GM12878 (cell line): ENCODE data around the gene PRKN. TPM values are rescaled to one million over a fixed set of nuclear protein-coding genes. Genes with fewer than 3 reads are reported as not detected.
A peak's percentile ranks its signal among the peaks of the same experiment; 100 is the strongest.

Experiments
- ATAC-seq: fragments of 200-7000 bp; cut with Tn5 transposase; 3 replicates; pipeline ENCODE4 v1.9.1; 2020; ENCODE audit warnings: mild to moderate bottlenecking, moderate library complexity
- BruUV-seq: library from RNA; stranded (reverse); fragments of 400-500 nt; replicated peaks from 2 replicates; lab custom pipeline; 2021; lab: Mats Ljungman, UMichigan
- CTCF ChIA-PET: fragments of 300-600 bp; sonication (Branson Sonifier 250); formaldehyde crosslinking; extraction: SDS; loops from one replicate; lab custom pipeline; 2021; ENCODE audit warnings: inconsistent platforms; lab: Yijun Ruan, JAX
- POLR2A ChIA-PET: fragments of 350-600 bp; formaldehyde crosslinking; extraction: SDS; loops from one replicate; lab custom pipeline; 2021; ENCODE audit warnings: inconsistent platforms; lab: Charles Lee
- RAD21 ChIA-PET: fragments of 300-600 bp; sonication (Branson Sonifier 250); formaldehyde crosslinking; loops from one replicate; lab custom pipeline; 2023; ENCODE audit warnings: antibody characterized with exemption; ENCODE audit not compliant: unreplicated experiment; lab: Charles Lee
- SMC1A ChIA-PET: fragments of 300-600 bp; sonication (Branson Sonifier 250); formaldehyde crosslinking; loops from one replicate; lab custom pipeline; 2023; ENCODE audit not compliant: unreplicated experiment, uncharacterized antibody; lab: Charles Lee
- DNase-seq: peaks from one replicate; pipeline ENCODE4 v3.0.0-alpha.2; 2011; ENCODE audit warnings: low read depth, low spot score
- FAIRE-seq: peaks from 3 replicates; lab custom pipeline; 2011; peaks lifted over from hg19 to GRCh38; lab: Jason Lieb, UNC
- H2AFZ ChIP-seq: 2 replicates; pipeline ENCODE4 v1.6.0; 2011; ENCODE audit warnings: low read depth, low read length, control low read depth; ENCODE audit not compliant: control insufficient read depth
- H3K27ac ChIP-seq: 2 replicates; pipeline ENCODE4 v1.5.1; 2011; ENCODE audit warnings: control low read depth; ENCODE audit not compliant: control insufficient read depth, insufficient read depth
- H3K27me3 ChIP-seq, 2 experiments: replicated peaks in 1 of 2; 2 replicates each; pipeline versions ENCODE4 v1.6.0 to v1.6.1; 2011; ENCODE audit warnings: low read length in 1 of 2; ENCODE audit not compliant: control insufficient read depth in 2 of 2, insufficient read depth in 2 of 2
- H3K36me3 ChIP-seq, 2 experiments: 2 replicates each; pipeline ENCODE4 v1.5.1; 2011; ENCODE audit warnings: low read length in 1 of 2; ENCODE audit not compliant: control insufficient read depth in 2 of 2, insufficient read depth in 2 of 2
- H3K4me1 ChIP-seq: 2 replicates; pipeline ENCODE4 v1.6.1; 2011; ENCODE audit warnings: mild to moderate bottlenecking, low read length, moderate library complexity, mixed read lengths; ENCODE audit not compliant: control insufficient read depth, insufficient read depth
- H3K4me2 ChIP-seq: 2 replicates; pipeline ENCODE4 v1.6.0; 2011; ENCODE audit warnings: control low read depth; ENCODE audit not compliant: control insufficient read depth, insufficient read depth
- H3K4me3 ChIP-seq: fragments of 200-600 bp; sonication (generic); 2 replicates; pipeline ENCODE4 v1.5.1; 2016
- H3K79me2 ChIP-seq: 2 replicates; pipeline ENCODE4 v1.6.0; 2011; ENCODE audit warnings: low read length; ENCODE audit not compliant: control insufficient read depth, insufficient read depth
- H3K9ac ChIP-seq: 2 replicates; pipeline ENCODE4 v1.8.0; 2011; ENCODE audit warnings: low read length, control low read depth, mixed read lengths; ENCODE audit not compliant: control insufficient read depth, insufficient read depth
- H3K9me3 ChIP-seq: replicated peaks from 3 replicates; pipeline ENCODE4 v1.5.1; 2011; ENCODE audit warnings: mild to moderate bottlenecking, low read length; ENCODE audit not compliant: control insufficient read depth, insufficient read depth
- H4K20me1 ChIP-seq: 2 replicates; pipeline ENCODE4 v1.6.0; 2011; ENCODE audit not compliant: control insufficient read depth, insufficient read depth
- BCL11A ChIP-seq: IDR thresholded peaks from 2 replicates; pipeline ENCODE4 v1.6.1; 2011; ENCODE audit warnings: low read depth, low read length
- JUNB ChIP-seq: IDR thresholded peaks from 2 replicates; pipeline ENCODE4 v1.6.1; 2016; ENCODE audit warnings: antibody characterized with exemption, mild to moderate bottlenecking
- MYB ChIP-seq: fragments of 150-350 bp; IDR thresholded peaks from 2 replicates; pipeline ENCODE4 v1.6.1; 2014; ENCODE audit warnings: mild to moderate bottlenecking, low read depth, low read length, borderline replicate concordance
- NBN ChIP-seq: fragments of 450-650 bp; IDR thresholded peaks from 2 replicates; pipeline ENCODE4 v1.6.1; 2016
- NFXL1 ChIP-seq: fragments of 450-650 bp; IDR thresholded peaks from 2 replicates; pipeline ENCODE4 v1.6.1; 2017; ENCODE audit warnings: antibody characterized with exemption, mild to moderate bottlenecking, borderline replicate concordance
- WGBS: methylation state at CpG from one replicate; pipeline ENCODE4 v1.1.6; 2016; ENCODE audit warnings: low lambda C conversion rate; ENCODE audit not compliant: insufficient replicate concordance, insufficient coverage; ENCODE audit errors: missing lambda C conversion rate; 5-methylcytosine and 5-hydroxymethylcytosine counted together
- in situ Hi-C: fragments of 300-500 bp; cut with MboI; formaldehyde crosslinking; loops from 9 replicates; pipeline ENCODE4 v1.14.3; 2018; ENCODE audit warnings: mixed read lengths
- intact Hi-C: fragments of 100-400 bp; cut with micrococcal nuclease; formaldehyde crosslinking; loops from one replicate; pipeline ENCODE4 v1.14.2; 2022; ENCODE audit not compliant: unreplicated experiment
- polyA plus RNA-seq, 11 experiments: library from polyadenylated mRNA; depleted of rRNA in 4 of 11; unstranded in 6 of 11; stranded (reverse) in 5 of 11; fragments of >200 nt; fragmentation: Nextera tagmentation in 4 of 11; fragmentation: Illumina TruSeq in 1 of 11; extraction: Ambion mirVana in 4 of 11; extraction: Trizol in 1 of 11; gene quantifications; 1 replicate in 1 of 11; 2 replicates in 10 of 11; pipeline versions ENCODE4 v1.2.1 to v1.2.3, GENCODE V29; 2011 to 2016; ENCODE audit warnings: inconsistent platforms in 2 of 11, missing spikeins in 2 of 11, low read depth in 1 of 11
- total RNA-seq, 4 experiments: library from RNA; depleted of rRNA in 3 of 4; stranded (reverse); fragments of >200 nt in 3 of 4; fragmentation: Illumina TruSeq in 1 of 4; extraction: Trizol in 1 of 4; gene quantifications; 2 replicates each; pipeline versions ENCODE4 v1.2.1 to v1.2.3, GENCODE V29; 2013 to 2021
- TF ChIP-seq, protein P1 (sequence below): IDR thresholded peaks from 2 replicates; pipeline ENCODE4 v1.6.1; 2012; ENCODE audit warnings: low read length, inconsistent platforms
- TF ChIP-seq, protein P2 (sequence below): IDR thresholded peaks from 2 replicates; pipeline ENCODE4 v1.6.1; 2011; ENCODE audit warnings: borderline replicate concordance, low read depth, mild to moderate bottlenecking, moderate library complexity, low read length; ENCODE audit not compliant: insufficient read depth, poor library complexity, severe bottlenecking

PRKN gene
- total and polyA plus RNA-seq, 10 of the 15 experiments (the other 5 are each of a cell fraction or from before 2014, with no cell fraction given): 0.06 to 0.09 TPM; not detected in 8

DNA sequence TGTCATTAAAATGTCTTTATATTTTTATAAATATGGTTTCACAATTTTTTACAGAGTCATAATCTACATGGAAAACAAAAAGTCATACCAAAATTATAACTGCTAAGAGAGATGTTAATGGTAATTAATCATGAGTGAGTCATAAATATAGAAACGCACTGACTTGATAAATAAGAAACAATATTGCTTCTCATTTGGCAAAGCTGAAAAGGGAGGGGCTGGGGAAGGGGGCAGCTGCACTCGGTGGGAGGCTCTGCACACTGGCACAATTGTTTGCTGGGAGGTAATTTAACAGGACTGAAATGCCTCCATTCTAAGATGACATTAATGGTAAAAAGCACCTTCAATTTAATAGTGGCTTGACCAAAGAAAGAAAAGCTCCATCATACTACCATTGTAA lies 1320.5 kb downstream of the PRKN start (continued):
- no peak for TF ChIP-seq MYB
- no peak for TF ChIP-seq NBN

DNA sequence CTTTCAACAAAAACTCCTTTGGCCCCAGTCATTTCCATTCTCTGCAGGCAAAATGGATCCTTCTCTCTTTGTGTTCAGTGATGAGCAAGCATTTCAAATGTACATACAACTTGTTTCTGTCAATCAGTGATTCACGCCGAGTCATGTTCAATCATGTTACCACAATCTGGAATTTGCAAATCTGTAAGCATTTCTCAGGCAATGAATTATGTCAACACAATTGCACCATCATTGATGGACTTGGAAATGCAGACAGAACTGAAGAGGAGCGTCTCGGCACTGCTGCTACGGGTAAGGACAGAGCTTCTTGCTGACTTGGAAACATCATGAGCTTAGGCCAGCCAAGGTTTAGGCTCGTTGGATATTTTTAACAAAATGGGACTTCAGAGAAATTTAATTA lies 1320.9 kb downstream of the PRKN start:
- WGBS: 67% methylated on average over 6 of the region's 6 CpGs
- TF ChIP-seq, protein P1, sequence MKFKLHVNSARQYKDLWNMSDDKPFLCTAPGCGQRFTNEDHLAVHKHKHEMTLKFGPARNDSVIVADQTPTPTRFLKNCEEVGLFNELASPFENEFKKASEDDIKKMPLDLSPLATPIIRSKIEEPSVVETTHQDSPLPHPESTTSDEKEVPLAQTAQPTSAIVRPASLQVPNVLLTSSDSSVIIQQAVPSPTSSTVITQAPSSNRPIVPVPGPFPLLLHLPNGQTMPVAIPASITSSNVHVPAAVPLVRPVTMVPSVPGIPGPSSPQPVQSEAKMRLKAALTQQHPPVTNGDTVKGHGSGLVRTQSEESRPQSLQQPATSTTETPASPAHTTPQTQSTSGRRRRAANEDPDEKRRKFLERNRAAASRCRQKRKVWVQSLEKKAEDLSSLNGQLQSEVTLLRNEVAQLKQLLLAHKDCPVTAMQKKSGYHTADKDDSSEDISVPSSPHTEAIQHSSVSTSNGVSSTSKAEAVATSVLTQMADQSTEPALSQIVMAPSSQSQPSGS: no peak
- TF ChIP-seq BCL11A (no peak), NFXL1 (no peak), JUNB (no peak)
- TF ChIP-seq, protein P2, sequence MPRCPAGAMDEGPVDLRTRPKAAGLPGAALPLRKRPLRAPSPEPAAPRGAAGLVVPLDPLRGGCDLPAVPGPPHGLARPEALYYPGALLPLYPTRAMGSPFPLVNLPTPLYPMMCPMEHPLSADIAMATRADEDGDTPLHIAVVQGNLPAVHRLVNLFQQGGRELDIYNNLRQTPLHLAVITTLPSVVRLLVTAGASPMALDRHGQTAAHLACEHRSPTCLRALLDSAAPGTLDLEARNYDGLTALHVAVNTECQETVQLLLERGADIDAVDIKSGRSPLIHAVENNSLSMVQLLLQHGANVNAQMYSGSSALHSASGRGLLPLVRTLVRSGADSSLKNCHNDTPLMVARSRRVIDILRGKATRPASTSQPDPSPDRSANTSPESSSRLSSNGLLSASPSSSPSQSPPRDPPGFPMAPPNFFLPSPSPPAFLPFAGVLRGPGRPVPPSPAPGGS: peak; percentile 70
- ChIA-PET SMC1A (no interaction called here), RAD21 (no interaction called here), CTCF (interaction anchor here (1.6 kb wide), 1 partner anchor 12 kb away, joined by 12 read pairs; no protein-coding TSS in a partner anchor), POLR2A (no interaction called here)
- no peaks in the 10 kb centered on the region for H3K27me3 ChIP-seq
- H4K20me1 ChIP-seq: no peaks in the 10 kb centered on the region
- H3K9ac ChIP-seq: no peak overlapping the region
- FAIRE-seq (no peak), ATAC-seq (no peak), DNase-seq (no peak)
- H3K9me3 ChIP-seq: no peaks in the 10 kb centered on the region; the same call in 2 of the 3 replicates
- H2AFZ ChIP-seq: peak overlapping the region; percentile 31
- intact Hi-C loops: no loop called here
- in situ Hi-C loops: no loop called here
- no peaks in the 10 kb centered on the region for H3K36me3 ChIP-seq
- H3K4me3 ChIP-seq: no peak overlapping the region
- H3K4me2 ChIP-seq: no peak overlapping the region
- H3K27ac ChIP-seq: no peak overlapping the region
- no peaks in the 10 kb centered on the region for H3K79me2 ChIP-seq
- H3K4me1 ChIP-seq: no peaks in the 10 kb centered on the region
- BruUV-seq: no TSS peak
